Smooth muscle cell (in vitro differentiated cells): Measurements from ENCODE around the gene ACVR2B. TPM values are rescaled to one million over a fixed set of nuclear protein-coding genes. Genes with fewer than 3 reads are reported as not detected.

Source experiments
- DNase-seq: peaks from one replicate; lab custom pipeline; 2025; ENCODE audit not compliant: unreplicated experiment; lab: John Stamatoyannopoulos, UW
- H2AFZ ChIP-seq: fragments of 200-600 bp; sonication (generic); 2 replicates; pipeline ENCODE4 v1.6.0; 2016; ENCODE audit warnings: antibody characterized with exemption, low read depth, mild to moderate bottlenecking
- H3F3A ChIP-seq: fragments of 200-600 bp; sonication (generic); 2 replicates; pipeline ENCODE4 v1.6.0; 2017; ENCODE audit warnings: antibody characterized with exemption, low read depth
- H3K27ac ChIP-seq: fragments of 200-600 bp; sonication (generic); 2 replicates; pipeline ENCODE4 v1.5.1; 2016; ENCODE audit warnings: low read depth, mild to moderate bottlenecking
- H3K27me3 ChIP-seq: fragments of 200-600 bp; sonication (generic); 2 replicates; pipeline ENCODE4 v1.6.1; 2016; ENCODE audit warnings: low read depth, mild to moderate bottlenecking
- H3K36me3 ChIP-seq: fragments of 200-600 bp; sonication (generic); 2 replicates; pipeline ENCODE4 v1.5.1; 2016; ENCODE audit warnings: low read depth
- H3K4me1 ChIP-seq: fragments of 200-600 bp; sonication (generic); 2 replicates; pipeline ENCODE4 v1.5.1; 2016; ENCODE audit warnings: low read depth
- H3K4me2 ChIP-seq: fragments of 200-600 bp; sonication (generic); 2 replicates; pipeline ENCODE4 v1.6.0; 2016; ENCODE audit warnings: mild to moderate bottlenecking
- H3K4me3 ChIP-seq: fragments of 200-600 bp; sonication (generic); 2 replicates; pipeline ENCODE4 v1.5.1; 2016; ENCODE audit warnings: mild to moderate bottlenecking
- H3K79me2 ChIP-seq: fragments of 200-600 bp; sonication (generic); 2 replicates; pipeline ENCODE4 v1.6.0; 2016; ENCODE audit warnings: low read depth, mild to moderate bottlenecking
- H3K9ac ChIP-seq: fragments of 200-600 bp; sonication (generic); 2 replicates; pipeline ENCODE4 v1.6.0; 2016; ENCODE audit warnings: low read depth
- H3K9me3 ChIP-seq: fragments of 200-600 bp; sonication (generic); replicated peaks from 2 replicates; pipeline ENCODE4 v1.5.1; 2016; ENCODE audit warnings: low read depth
- H4K20me1 ChIP-seq: fragments of 200-600 bp; sonication (generic); 2 replicates; pipeline ENCODE4 v1.6.0; 2016; ENCODE audit warnings: low read depth
- CTCF ChIP-seq: fragments of 200-600 bp; sonication (generic); IDR thresholded peaks from 2 replicates; pipeline ENCODE4 v1.5.1; 2017; ENCODE audit warnings: borderline replicate concordance, mild to moderate bottlenecking, antibody characterized with exemption; ENCODE audit not compliant: insufficient read depth, poor library complexity, severe bottlenecking
- WGBS: methylation state at CpG from one replicate; pipeline ENCODE4 v1.1.7; 2016; ENCODE audit warnings: low lambda C conversion rate; 5-methylcytosine and 5-hydroxymethylcytosine counted together
- polyA plus RNA-seq: library from polyadenylated mRNA; unstranded; fragments of >200 nt; fragmentation: Nextera tagmentation; extraction: Ambion mirVana; gene quantifications from 2 replicates; pipeline ENCODE4 v1.2.1, GENCODE V29; 2016
- total RNA-seq: library from RNA; depleted of rRNA; stranded (reverse); fragments of >200 nt; gene quantifications from 2 replicates; pipeline ENCODE4 v1.2.3, GENCODE V29; 2014

Gene ACVR2B
- total and polyA plus RNA-seq, 2 experiments from 2014 or later: 2.1 to 10.0 TPM

GRCh38 chr3:38446085-38446686, 7.5 kb upstream of the ACVR2B start:
- no peaks in the 10 kb centered on the region for H3F3A ChIP-seq
- no peak for TF ChIP-seq CTCF
- no peaks in the 10 kb centered on the region for H3K36me3 ChIP-seq
- no peaks in the 10 kb centered on the region for H3K4me1 ChIP-seq
- DNase-seq: no peak
- 78% methylated on average over 2 of the region's 2 CpGs for WGBS
- H3K9ac ChIP-seq: no peak overlapping the region
- no peak overlapping the region for H3K4me2 ChIP-seq
- no peaks in the 10 kb centered on the region for H3K9me3 ChIP-seq
- H3K27ac ChIP-seq: no peak overlapping the region
- no peak overlapping the region for H3K4me3 ChIP-seq
- no peak overlapping the region for H2AFZ ChIP-seq
- H3K27me3 ChIP-seq: no peaks in the 10 kb centered on the region
- H3K79me2 ChIP-seq: no peaks in the 10 kb centered on the region
- H4K20me1 ChIP-seq: no peaks in the 10 kb centered on the region

GRCh38 chr3:38446812-38447211, 6.9 kb upstream of the ACVR2B start:
- Histone ChIP-seq H3K27ac (no peak overlapping the region), H3K9me3 (no peaks in the 10 kb centered on the region), H3K4me2 (no peak overlapping the region), H2AFZ (no peak overlapping the region), H4K20me1 (no peaks in the 10 kb centered on the region), H3K4me1 (no peaks in the 10 kb centered on the region), H3K27me3 (no peaks in the 10 kb centered on the region), H3F3A (no peaks in the 10 kb centered on the region), H3K36me3 (no peaks in the 10 kb centered on the region), H3K79me2 (no peaks in the 10 kb centered on the region), H3K4me3 (no peak overlapping the region), H3K9ac (no peak overlapping the region)
- no peak for TF ChIP-seq CTCF
- no peak for DNase-seq

- H3K79me2 ChIP-seq: peaks cover 10% of the 10 kb centered on the region
- H3K9ac ChIP-seq: no peak overlapping the region
- H2AFZ ChIP-seq: no peak overlapping the region
- no peaks in the 10 kb centered on the region for H3K27me3 ChIP-seq
- no peak overlapping the region for H3K4me3 ChIP-seq
- H3K27ac ChIP-seq: no peak overlapping the region
- no peaks in the 10 kb centered on the region for H3K36me3 ChIP-seq
- peaks cover 1% of the 10 kb centered on the region for H3K4me1 ChIP-seq
- 97% methylated on average over 3 of the region's 3 CpGs for WGBS
- TF ChIP-seq CTCF: no peak
- H3K4me2 ChIP-seq: no peak overlapping the region
- H4K20me1 ChIP-seq: peaks cover 10% of the 10 kb centered on the region
- no peaks in the 10 kb centered on the region for H3F3A ChIP-seq
- no peak for DNase-seq
- no peaks in the 10 kb centered on the region for H3K9me3 ChIP-seq
These were observed 2.8 kb upstream of the ACVR2B start for GRCh38 chr3:38450853-38451252.

GRCh38 chr3:38453913-38454177, 155 bp downstream of the ACVR2B start:
- H3K27me3 ChIP-seq: no peaks in the 10 kb centered on the region
- H3K79me2 ChIP-seq: peaks cover 38% of the 10 kb centered on the region
- H4K20me1 ChIP-seq: peaks cover 39% of the 10 kb centered on the region
- peaks cover 9% of the 10 kb centered on the region for H3K4me1 ChIP-seq
- H3K4me3 ChIP-seq: peak overlapping the region; percentile 89
- no peaks in the 10 kb centered on the region for H3K36me3 ChIP-seq
- no peaks in the 10 kb centered on the region for H3F3A ChIP-seq
- H3K27ac ChIP-seq: no peak overlapping the region
- no peak overlapping the region for H2AFZ ChIP-seq
- peak overlapping the region; percentile 73 for H3K9ac ChIP-seq
- H3K9me3 ChIP-seq: no peaks in the 10 kb centered on the region
- TF ChIP-seq CTCF: no peak
- WGBS: under 1% methylated on average over 36 of the region's 36 CpGs
- DNase-seq: no peak
- H3K4me2 ChIP-seq: peak overlapping the region; percentile 99
